Loucy (cell line): ENCODE data around the gene MT1E.

ENCODE experiments used
- H2AFZ ChIP-seq: fragments of 200-600 bp; sonication (generic); 2 replicates; pipeline ENCODE4 v1.6.0; 2016; ENCODE audit warnings: antibody characterized with exemption, mild to moderate bottlenecking, low read length, moderate library complexity
- H3F3A ChIP-seq: fragments of 200-600 bp; 2 replicates; pipeline ENCODE4 v1.6.0; 2016; ENCODE audit warnings: antibody characterized with exemption, low read depth, mild to moderate bottlenecking
- H3K27me3 ChIP-seq: fragments of 200-600 bp; sonication (generic); 2 replicates; pipeline ENCODE4 v1.6.1; 2014; ENCODE audit warnings: low read length, mild to moderate bottlenecking; ENCODE audit not compliant: insufficient read depth, poor library complexity, severe bottlenecking
- H3K36me3 ChIP-seq: fragments of 200-600 bp; sonication (generic); 2 replicates; pipeline ENCODE4 v1.6.1; 2016; ENCODE audit warnings: low read length; ENCODE audit not compliant: insufficient read depth
- H3K4me1 ChIP-seq: fragments of 200-600 bp; sonication (generic); 2 replicates; pipeline ENCODE4 v1.5.1; 2014; ENCODE audit warnings: low read length, mild to moderate bottlenecking; ENCODE audit not compliant: insufficient read depth, poor library complexity, severe bottlenecking
- H3K4me2 ChIP-seq: fragments of 200-600 bp; sonication (generic); 2 replicates; pipeline ENCODE4 v1.6.0; 2014; ENCODE audit warnings: antibody characterized with exemption, low read length, low read depth, mild to moderate bottlenecking; ENCODE audit not compliant: poor library complexity, severe bottlenecking
- H3K4me3 ChIP-seq: fragments of 200-600 bp; sonication (generic); 2 replicates; pipeline ENCODE4 v1.5.1; 2014; ENCODE audit warnings: low read length, mild to moderate bottlenecking, mixed read lengths; ENCODE audit not compliant: poor library complexity, severe bottlenecking
- H3K79me2 ChIP-seq: fragments of 200-600 bp; sonication (generic); 2 replicates; pipeline ENCODE4 v1.6.1; 2014; ENCODE audit warnings: low read length; ENCODE audit not compliant: insufficient read depth
- H3K9ac ChIP-seq: fragments of 200-600 bp; sonication (generic); 2 replicates; pipeline ENCODE4 v1.6.0; 2014; ENCODE audit warnings: mild to moderate bottlenecking, low read depth, low read length, moderate library complexity; ENCODE audit not compliant: poor library complexity, severe bottlenecking
- H3K9me2 ChIP-seq: fragments of 200-600 bp; sonication (generic); replicated peaks from 2 replicates; pipeline ENCODE4 v1.6.1; 2016; ENCODE audit warnings: low read depth, low read length, mixed read lengths
- H3K9me3 ChIP-seq: fragments of 200-600 bp; sonication (generic); 2 replicates; pipeline ENCODE4 v1.6.1; 2014; ENCODE audit warnings: mild to moderate bottlenecking, antibody characterized with exemption, low read length, low read depth; ENCODE audit not compliant: insufficient read depth
- H4K20me1 ChIP-seq: fragments of 200-600 bp; sonication (generic); 2 replicates; pipeline ENCODE4 v1.6.0; 2014; ENCODE audit warnings: antibody characterized with exemption, low read length, mild to moderate bottlenecking; ENCODE audit not compliant: insufficient read depth, poor library complexity, severe bottlenecking
- CTCF ChIP-seq: fragments of 200-600 bp; sonication (generic); conservative IDR thresholded peaks from 2 replicates; pipeline ENCODE4 v1.5.1; 2014; ENCODE audit warnings: mild to moderate bottlenecking, antibody characterized with exemption, low read length
- EZH2phosphoT487 ChIP-seq: fragments of 200-600 bp; IDR thresholded peaks from 2 replicates; pipeline ENCODE4 v1.6.1; 2018; ENCODE audit warnings: antibody characterized with exemption, mild to moderate bottlenecking, moderate library complexity, borderline replicate concordance

MT1E gene

GRCh38 chr16:56639045-56639444, 13.5 kb downstream of the MT1E start:
- no peaks in the 10 kb centered on the region for H3K9me3 ChIP-seq
- H3K4me2 ChIP-seq: no peak overlapping the region
- H3K4me1 ChIP-seq: no peaks in the 10 kb centered on the region
- H4K20me1 ChIP-seq: no peaks in the 10 kb centered on the region
- no peak overlapping the region for H2AFZ ChIP-seq
- H3F3A ChIP-seq: no peaks in the 10 kb centered on the region
- H3K36me3 ChIP-seq: no peaks in the 10 kb centered on the region
- TF ChIP-seq EZH2phosphoT487 (no peak), CTCF (no peak)
- H3K9me2 ChIP-seq: no peaks in the 10 kb centered on the region
- H3K4me3 ChIP-seq: no peak overlapping the region
- no peaks in the 10 kb centered on the region for H3K79me2 ChIP-seq
- no peak overlapping the region for H3K9ac ChIP-seq
- H3K27me3 ChIP-seq: no peaks in the 10 kb centered on the region

GRCh38 chr16:56640076-56640475, 14.5 kb downstream of the MT1E start:
- Histone ChIP-seq H3F3A (no peaks in the 10 kb centered on the region), H3K9me3 (no peaks in the 10 kb centered on the region), H3K4me3 (no peak overlapping the region), H4K20me1 (no peaks in the 10 kb centered on the region), H3K9me2 (no peaks in the 10 kb centered on the region), H3K9ac (no peak overlapping the region), H3K4me1 (no peaks in the 10 kb centered on the region), H3K36me3 (no peaks in the 10 kb centered on the region), H3K4me2 (no peak overlapping the region), H2AFZ (no peak overlapping the region), H3K79me2 (no peaks in the 10 kb centered on the region), H3K27me3 (no peaks in the 10 kb centered on the region)
- no peak for TF ChIP-seq CTCF
- no peak for TF ChIP-seq EZH2phosphoT487

- Histone ChIP-seq H3K4me1 (no peaks in the 10 kb centered on the region), H3K9me3 (no peaks in the 10 kb centered on the region), H3F3A (no peaks in the 10 kb centered on the region), H3K9ac (no peak overlapping the region), H4K20me1 (no peaks in the 10 kb centered on the region), H3K4me2 (no peak overlapping the region), H3K79me2 (no peaks in the 10 kb centered on the region), H2AFZ (no peak overlapping the region), H3K27me3 (no peaks in the 10 kb centered on the region), H3K9me2 (no peaks in the 10 kb centered on the region), H3K36me3 (no peaks in the 10 kb centered on the region), H3K4me3 (no peak overlapping the region)
- TF ChIP-seq CTCF (no peak), EZH2phosphoT487 (no peak)
Observed at GRCh38 chr16:56641166-56641565, 15.6 kb downstream of the MT1E start.
